Measurements from ENCODE around the gene COL8A2.

The COL8A2 gene

DNA sequence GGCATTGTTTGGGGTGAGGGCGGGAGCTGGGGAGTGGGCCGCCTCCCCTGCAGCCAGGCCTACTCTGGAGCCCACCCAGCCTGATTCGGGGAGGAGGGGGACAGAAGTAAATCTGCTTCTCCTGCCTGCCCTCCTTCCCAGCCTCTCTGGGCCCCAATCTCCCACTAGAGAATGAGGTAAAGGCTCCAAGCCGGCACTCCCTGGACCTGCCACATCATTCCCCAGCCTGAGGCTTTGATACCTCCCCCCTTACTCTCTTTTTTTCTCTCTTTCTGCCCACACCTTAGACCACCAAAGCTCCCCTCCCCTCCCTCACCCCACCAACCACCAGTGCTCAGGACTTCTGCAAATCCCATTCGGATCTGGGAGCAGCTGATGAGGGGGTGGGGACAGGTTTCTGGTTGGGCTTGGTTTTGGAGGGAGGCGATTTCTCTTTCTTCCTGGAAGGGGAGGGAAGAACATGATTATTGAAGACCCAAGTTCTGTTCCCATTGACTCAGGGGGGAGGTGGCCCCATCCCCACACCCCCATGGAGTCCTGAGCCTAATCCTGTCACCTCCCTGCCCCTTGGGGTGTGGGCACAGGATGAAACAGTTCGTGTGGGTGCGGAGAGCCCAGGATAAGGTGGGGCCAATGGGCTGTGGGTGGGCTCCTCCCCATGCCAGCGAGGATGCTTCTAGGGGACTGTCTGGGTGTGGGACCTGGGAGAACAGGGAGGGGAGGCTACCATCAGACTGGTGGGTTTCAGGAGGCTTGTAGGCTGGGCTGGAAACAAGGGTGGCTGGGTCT, 32.3 kb upstream of the COL8A2 start:
- DNase-seq: no peak

- DNase-seq: peak; percentile 36
These were observed 31.5 kb upstream of the COL8A2 start for GRCh38 chr1:36156329-36157114.

DNA sequence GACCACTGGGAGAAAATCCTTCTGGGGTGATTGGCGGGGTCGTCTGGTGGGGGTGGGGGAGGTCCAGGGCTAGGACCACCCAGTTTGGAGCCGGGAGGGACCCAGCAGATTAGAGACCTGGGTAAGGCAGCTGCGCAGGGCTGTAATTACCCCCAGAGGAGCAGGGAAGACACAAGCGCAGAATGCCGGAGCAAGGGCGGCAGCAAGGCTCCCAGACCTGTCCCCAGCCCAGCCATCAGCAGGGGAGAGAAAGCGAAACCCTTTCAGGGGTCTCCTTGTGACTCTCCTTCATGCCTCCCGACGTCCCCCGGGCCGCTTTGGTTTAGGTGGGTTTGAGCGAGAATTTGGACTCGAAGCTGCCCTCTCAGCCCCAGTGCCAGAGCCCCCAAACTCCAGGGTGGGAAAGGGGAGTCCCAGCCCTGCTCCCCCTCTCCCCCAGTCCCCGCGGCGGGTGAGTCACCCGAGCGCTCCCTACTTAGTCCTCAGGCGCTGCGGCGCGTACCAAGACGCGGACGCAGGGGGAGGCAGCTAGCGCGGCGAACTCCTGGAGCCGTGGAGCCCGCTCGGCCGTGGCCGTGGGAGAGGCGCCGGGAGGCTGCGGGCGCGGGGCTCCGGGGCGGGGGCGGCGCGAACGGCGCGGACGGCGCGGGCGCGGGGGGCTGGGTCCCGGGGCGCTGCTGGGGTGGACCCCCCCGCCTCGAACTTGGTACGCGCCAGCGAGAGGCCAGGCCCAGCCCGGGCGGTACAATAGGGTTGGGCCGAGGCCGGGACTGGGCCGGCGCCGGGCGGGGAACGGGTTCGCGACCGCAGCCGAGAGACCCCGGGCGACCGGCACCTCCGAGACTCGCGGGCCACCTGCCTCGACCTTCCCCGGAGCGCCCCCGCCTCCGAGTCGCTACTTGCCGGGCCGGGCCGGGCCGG, 30.6 kb upstream of the COL8A2 start, which contains the start of gene MAP7D1:
MAP7D1 (plus strand) TSS at position 753 of the 921 bp plus-strand sequence. CDS start 258 bp downstream, outside the sequence.
- DNase-seq: peak; percentile 78

- DNase-seq: no peak
These were observed 29.9 kb upstream of the COL8A2 start for GRCh38 chr1:36154765-36155407.

DNA sequence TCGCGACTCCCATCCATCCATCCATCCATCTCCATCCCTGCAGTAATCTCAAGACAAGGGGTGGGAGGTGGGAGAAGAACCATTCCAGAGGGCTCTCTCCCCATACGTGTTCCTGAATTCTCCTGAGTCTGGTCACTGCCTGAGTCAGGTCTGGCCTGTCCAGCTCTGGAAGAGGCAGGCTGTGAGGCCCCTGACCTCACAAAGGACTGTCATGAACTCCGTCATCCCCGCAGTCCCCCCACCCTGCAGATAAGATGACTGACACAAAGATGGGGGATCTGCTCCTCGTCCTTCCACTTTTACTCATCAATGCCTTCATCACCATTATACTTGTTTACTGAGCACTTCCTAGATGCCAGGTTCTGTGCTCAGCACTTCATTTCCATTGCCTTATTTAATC, 29.3 kb upstream of the COL8A2 start:
- DNase-seq: no peak

DNA sequence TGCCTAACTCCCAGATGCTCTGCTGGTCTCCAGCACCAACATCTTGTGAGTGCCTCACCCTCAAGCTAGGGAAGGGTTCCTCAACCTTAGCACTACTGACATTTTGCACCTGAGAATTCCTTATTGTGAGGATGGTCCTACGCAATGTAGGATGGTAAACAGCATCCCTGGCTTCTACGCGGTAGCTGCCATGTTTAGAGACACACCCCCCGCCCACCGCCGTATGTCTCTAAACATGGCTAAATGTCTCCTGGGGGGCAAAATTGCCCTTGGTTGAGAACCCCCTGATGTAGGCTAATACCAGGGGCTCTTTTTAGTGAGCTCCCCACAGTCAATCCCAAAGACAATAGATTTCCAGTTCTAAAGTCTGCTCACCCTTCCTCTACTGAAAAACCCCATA, 28.5 kb upstream of the COL8A2 start:
- no peak for DNase-seq

GRCh38 chr1:36151845-36152203, 26.8 kb upstream of the COL8A2 start:
- peak; percentile 51 for DNase-seq

- no peak for DNase-seq
These were observed 26.3 kb upstream of the COL8A2 start for GRCh38 chr1:36151134-36151844.

DNA sequence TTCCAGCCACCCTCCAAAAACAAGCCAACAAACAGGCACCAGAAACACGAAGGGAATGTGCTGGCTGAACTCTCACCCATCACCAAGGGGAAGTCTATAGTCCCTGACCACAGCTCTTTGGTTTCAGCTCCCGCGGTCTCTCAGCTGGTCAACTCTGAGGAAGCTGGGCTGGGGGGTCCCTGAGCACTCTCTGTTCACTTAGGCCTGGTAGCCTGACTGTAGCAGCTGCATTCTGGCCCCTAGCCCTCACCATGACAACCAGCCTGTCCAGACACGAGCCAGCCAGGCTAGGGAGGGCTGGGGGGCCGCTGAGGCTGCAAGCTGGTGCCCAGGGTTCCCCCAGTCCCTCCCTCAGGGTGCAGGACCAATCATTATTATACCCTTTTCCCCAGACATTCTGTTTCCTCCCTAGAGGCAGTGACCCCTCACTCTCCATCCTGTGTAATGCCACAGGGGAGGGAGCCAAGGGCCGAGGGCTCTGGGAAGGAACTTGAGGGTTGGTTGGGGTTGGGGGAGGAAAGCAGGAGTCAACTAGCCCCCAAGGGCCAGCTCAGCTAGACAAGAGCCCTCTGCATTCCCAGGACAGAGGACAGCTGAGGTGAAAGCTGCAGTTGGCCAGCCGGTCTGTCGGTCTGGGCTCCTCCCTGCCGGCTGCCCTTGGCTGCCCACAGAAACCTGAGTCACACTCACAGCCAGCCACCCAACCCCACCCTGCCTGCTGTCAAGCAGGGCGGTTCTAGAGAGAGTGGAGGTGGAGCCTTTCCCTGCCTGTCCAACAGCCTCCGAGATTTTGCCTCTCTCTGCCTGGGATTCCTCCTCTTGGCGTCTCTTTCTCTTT, 25.5 kb upstream of the COL8A2 start:
- peak; percentile 40 for DNase-seq

GRCh38 chr1:36149973-36150295, 24.9 kb upstream of the COL8A2 start:
- no peak for DNase-seq

GRCh38 chr1:36149237-36149972, 24.4 kb upstream of the COL8A2 start, which contains the start of gene TRAPPC3:
Gene TRAPPC3 (minus strand): TSS chr1:36149486. CDS start chr1:36149378, 108 bp downstream.
- DNase-seq: peak; percentile 99

DNA sequence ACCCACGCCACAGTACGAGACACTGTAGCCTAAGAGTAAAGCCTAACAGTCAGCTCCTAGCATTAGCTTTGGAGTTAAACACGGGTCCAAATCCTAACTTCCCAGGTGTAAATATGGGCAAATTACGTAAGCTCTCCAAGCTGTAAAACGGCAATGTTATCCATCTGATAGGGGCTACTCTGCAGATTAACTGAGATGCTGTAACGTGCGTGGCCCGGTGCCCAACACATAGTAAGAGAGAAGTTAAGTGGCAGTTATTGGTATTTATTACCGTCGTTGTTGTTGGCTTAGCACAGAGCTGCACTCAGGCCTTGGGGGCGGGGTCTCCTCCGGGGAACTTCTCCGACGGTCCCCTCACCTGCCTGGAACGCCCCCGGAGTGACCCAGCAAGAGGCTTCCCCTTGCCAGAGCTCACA, 23.8 kb upstream of the COL8A2 start:
- no peak for DNase-seq

DNA sequence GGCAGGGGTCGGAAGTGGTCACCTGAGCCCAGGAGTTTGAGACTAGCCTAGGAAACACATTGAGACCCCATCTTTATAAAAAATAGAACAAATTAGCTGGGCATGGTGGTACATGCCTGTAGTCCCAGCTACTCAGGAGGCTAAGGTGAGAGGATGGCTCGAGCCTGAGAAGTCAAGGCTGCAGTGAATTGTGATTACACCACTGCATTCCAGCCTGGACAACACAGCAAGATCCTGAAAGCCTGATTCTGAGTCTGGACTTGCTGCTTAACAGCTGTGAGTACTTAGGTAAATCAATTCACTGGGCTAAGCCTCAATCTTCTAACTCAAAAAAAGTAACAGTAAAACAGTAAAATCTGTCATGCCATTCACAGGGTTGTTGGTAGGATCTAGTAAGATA, 19.4 kb upstream of the COL8A2 start:
- DNase-seq: no peak

GRCh38 chr1:36143424-36143823, 18.4 kb upstream of the COL8A2 start:
- no peak for DNase-seq

DNA sequence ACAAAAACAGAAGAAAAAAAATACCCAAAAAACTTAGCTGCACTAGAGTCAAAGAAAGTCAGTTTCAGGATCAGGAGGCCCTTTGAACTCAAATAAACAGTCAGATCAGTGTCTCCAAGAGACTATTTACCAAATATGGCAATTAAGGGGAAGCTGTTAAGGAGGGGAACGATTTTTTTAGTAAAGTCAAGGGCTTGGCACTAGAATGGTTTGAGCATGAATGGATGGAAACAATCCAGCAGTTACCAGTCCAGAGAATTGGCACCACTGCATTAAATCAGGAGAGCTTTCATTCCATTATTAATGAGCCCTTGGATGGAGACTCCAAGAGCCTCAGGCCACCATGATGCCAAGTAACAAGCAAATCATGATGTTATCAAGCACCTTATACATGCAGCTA, 17.1 kb upstream of the COL8A2 start:
- DNase-seq: no peak

DNA sequence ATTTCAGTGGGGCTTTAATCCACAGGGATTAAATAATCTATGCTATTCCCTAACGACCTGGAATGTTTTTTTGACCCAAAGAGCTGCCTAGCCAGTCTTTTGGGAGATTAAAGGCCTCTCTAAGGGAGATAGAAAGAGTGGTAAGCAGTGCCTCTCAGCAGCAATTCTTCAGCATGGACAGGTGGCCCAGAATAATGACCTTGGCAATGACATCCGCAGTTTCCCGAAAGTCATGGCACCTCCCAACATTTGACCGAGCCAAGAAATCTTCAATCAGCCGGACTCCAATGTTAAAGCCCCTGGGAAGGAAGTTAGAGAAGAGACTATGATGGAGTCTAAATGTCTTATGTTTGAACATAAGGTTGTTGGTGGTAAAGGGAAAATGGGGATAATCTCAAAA, 14.5 kb upstream of the COL8A2 start:
- no peak for DNase-seq

- no peak for DNase-seq
These were observed 12.8 kb upstream of the COL8A2 start for GRCh38 chr1:36137776-36138175.

DNA sequence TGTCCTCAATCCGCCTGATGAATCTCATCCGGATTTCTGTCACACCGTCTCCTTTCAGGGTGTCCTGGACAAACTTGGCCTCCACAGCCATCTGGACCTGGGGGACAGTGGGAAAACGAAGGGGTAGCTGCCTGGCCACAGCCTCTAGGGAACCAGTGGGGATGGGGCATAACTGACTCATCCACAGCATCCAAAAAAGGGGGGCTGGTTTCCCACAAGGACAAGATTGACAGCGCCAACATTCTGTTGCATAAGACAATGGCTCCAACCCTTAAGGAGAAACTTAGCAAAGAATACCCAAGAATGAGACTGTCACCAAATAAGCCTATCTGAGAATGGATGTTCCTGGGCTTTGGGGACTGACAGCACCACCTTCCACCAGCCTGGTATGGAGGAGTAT, 12.2 kb upstream of the COL8A2 start:
- DNase-seq: no peak

- no peak for DNase-seq
These were observed 11.5 kb upstream of the COL8A2 start for GRCh38 chr1:36136535-36136934.

GRCh38 chr1:36135796-36136195, 10.8 kb upstream of the COL8A2 start:
- no peak for DNase-seq

All from effector CD8-positive, alpha-beta T cell (primary cell).